ENCODE data around the gene C1orf21. TPM values are rescaled to one million over a fixed set of nuclear protein-coding genes. Genes with fewer than 3 reads are reported as not detected.

The C1orf21 gene
- total and polyA plus RNA-seq, 2 donors (not counting 1 experiment from before 2014, with no cell fraction given), result 53.0 to 95.4 TPM

DNA sequence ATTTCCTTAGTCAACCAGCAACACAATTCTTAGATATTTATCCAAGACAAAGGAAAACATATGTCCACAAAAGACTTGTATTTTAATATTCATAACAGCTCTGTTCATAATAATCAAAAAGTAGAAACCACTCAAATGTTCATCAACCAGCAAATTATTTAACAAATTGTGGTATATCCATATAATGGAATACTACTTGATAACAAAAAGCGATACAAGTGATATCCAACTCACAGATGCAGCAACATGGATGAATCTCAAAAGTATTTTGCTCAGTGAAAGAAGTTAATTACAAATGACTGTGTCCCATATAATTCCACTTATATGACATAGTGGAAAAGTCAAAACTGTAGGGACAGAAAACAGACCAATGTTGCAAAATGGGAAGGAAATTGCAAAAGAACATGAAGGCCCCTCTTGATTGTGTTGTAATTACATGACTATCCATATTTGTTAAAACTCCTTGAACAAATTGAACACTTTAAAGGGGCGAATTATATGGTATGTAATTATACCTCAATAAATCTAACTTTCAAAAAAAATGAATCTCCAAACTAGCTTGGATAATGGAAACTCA is 250.9 kb downstream of the C1orf21 start:
- H3K79me2 ChIP-seq (ENCODE audit: control insufficient read depth, insufficient read depth, low read length), result no peaks in the 10 kb centered on the region
- no peaks in the 10 kb centered on the region for H3K4me1 ChIP-seq (ENCODE audit: control insufficient read depth, extremely low read depth, insufficient read depth, low read length)
- H3K9me3 ChIP-seq (ENCODE audit: control insufficient read depth, insufficient read depth, low read depth, low read length), result no peaks in the 10 kb centered on the region
- no peak overlapping the region for H3K27ac ChIP-seq (ENCODE audit: insufficient read depth, low read length)
- no peak overlapping the region for H3K4me3 ChIP-seq (replicated peaks in 1 of 4; ENCODE audit: control extremely low read depth in 1 of 4, insufficient read depth in 1 of 4, low read depth in 3 of 4, low read length in 4 of 4)
- H2AFZ ChIP-seq (ENCODE audit: low read length), result no peak overlapping the region
- no peaks in the 10 kb centered on the region for H3K36me3 ChIP-seq (ENCODE audit: control insufficient read depth, insufficient read depth, low read length)
- no peaks in the 10 kb centered on the region for H4K20me1 ChIP-seq (ENCODE audit: control insufficient read depth, extremely low read depth, insufficient read depth, low read length)
- no peak for DNase-seq (ENCODE audit: low read depth in 2 of 2)
- H3K4me2 ChIP-seq (ENCODE audit: extremely low read depth, insufficient read depth, low read length), result no peak overlapping the region
- H3K27me3 ChIP-seq (ENCODE audit: control insufficient read depth, insufficient read depth, low read length), result no peaks in the 10 kb centered on the region
- no peak overlapping the region for H3K9ac ChIP-seq (ENCODE audit: insufficient read depth, low read length)
- TF ChIP-seq EZH2 (IDR thresholded peaks at IDR 0.05; ENCODE audit: low read length, missing control alignments), result no peak
- TF ChIP-seq, protein P1, sequence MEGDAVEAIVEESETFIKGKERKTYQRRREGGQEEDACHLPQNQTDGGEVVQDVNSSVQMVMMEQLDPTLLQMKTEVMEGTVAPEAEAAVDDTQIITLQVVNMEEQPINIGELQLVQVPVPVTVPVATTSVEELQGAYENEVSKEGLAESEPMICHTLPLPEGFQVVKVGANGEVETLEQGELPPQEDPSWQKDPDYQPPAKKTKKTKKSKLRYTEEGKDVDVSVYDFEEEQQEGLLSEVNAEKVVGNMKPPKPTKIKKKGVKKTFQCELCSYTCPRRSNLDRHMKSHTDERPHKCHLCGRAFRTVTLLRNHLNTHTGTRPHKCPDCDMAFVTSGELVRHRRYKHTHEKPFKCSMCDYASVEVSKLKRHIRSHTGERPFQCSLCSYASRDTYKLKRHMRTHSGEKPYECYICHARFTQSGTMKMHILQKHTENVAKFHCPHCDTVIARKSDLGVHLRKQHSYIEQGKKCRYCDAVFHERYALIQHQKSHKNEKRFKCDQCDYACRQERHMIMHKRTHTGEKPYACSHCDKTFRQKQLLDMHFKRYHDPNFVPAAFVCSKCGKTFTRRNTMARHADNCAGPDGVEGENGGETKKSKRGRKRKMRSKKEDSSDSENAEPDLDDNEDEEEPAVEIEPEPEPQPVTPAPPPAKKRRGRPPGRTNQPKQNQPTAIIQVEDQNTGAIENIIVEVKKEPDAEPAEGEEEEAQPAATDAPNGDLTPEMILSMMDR (conservative IDR thresholded peaks at IDR 0.05 in 1 of 2, IDR thresholded peaks at IDR 0.05 in 1 of 2; ENCODE audit: low read depth in 1 of 2, low read length in 2 of 2), result no peak

DNA sequence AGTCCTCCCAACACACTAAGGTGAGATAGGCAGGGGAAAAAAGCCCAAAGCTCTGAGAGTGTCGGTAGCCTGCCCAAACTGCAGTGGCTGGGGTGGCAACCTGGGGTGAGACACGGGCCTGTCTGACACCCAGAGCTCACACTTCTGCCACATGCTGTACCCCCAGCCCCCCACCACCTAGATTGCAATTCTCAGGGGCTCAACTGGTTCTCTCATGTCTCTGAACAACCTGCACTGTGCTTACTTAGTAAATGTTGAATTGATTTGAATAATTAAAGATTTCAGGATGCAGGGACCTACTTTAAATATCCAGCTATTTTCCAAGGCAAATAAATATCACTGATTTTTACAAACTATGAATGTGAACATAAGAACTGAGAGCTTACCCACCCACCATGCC is 252.4 kb downstream of the C1orf21 start:
- Histone ChIP-seq H3K79me2 (ENCODE audit: control insufficient read depth, insufficient read depth, low read length) (no peaks in the 10 kb centered on the region), H3K9ac (ENCODE audit: insufficient read depth, low read length) (no peak overlapping the region), H3K36me3 (ENCODE audit: control insufficient read depth, insufficient read depth, low read length) (no peaks in the 10 kb centered on the region), H3K4me1 (ENCODE audit: control insufficient read depth, extremely low read depth, insufficient read depth, low read length) (no peaks in the 10 kb centered on the region), H3K27me3 (ENCODE audit: control insufficient read depth, insufficient read depth, low read length) (peaks cover 2% of the 10 kb centered on the region), H3K4me3 (replicated peaks in 1 of 4; ENCODE audit: control extremely low read depth in 1 of 4, insufficient read depth in 1 of 4, low read depth in 3 of 4, low read length in 4 of 4) (no peak overlapping the region), H3K4me2 (ENCODE audit: extremely low read depth, insufficient read depth, low read length) (no peak overlapping the region), H2AFZ (ENCODE audit: low read length) (no peak overlapping the region), H3K9me3 (ENCODE audit: control insufficient read depth, insufficient read depth, low read depth, low read length) (no peaks in the 10 kb centered on the region), H3K27ac (ENCODE audit: insufficient read depth, low read length) (no peak overlapping the region), H4K20me1 (ENCODE audit: control insufficient read depth, extremely low read depth, insufficient read depth, low read length) (no peaks in the 10 kb centered on the region)
- DNase-seq (ENCODE audit: low read depth in 2 of 2), result no peak
- no peak for TF ChIP-seq EZH2 (IDR thresholded peaks at IDR 0.05; ENCODE audit: low read length, missing control alignments)
- TF ChIP-seq, protein P1 (conservative IDR thresholded peaks at IDR 0.05 in 1 of 2, IDR thresholded peaks at IDR 0.05 in 1 of 2; ENCODE audit: low read depth in 1 of 2, low read length in 2 of 2), result no peak

DNA sequence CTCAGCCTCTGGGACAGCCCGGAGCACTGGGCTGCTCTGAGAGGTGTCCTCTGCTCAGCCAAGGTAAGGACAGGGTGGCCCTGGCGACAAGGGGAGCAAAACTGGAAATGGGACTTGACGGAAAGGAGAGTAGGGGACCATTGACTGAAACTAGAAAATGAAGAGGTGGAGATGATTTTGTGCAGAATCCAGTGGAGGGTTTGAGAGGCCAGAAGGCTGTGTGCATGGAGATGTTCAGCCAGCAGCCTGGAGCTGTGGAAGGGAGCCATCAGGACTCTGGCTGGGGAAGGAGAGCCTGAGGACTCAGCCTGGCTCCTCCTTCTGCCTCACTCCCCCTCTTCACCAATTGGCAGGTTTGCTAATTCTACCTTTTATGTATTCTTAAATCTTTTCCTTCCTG is 253.7 kb downstream of the C1orf21 start:
- TF ChIP-seq, protein P1 (conservative IDR thresholded peaks at IDR 0.05 in 1 of 2, IDR thresholded peaks at IDR 0.05 in 1 of 2; ENCODE audit: low read depth in 1 of 2, low read length in 2 of 2), result no peak
- TF ChIP-seq EZH2 (IDR thresholded peaks at IDR 0.05; ENCODE audit: low read length, missing control alignments), result no peak
- no peaks in the 10 kb centered on the region for H3K4me1 ChIP-seq (ENCODE audit: control insufficient read depth, extremely low read depth, insufficient read depth, low read length)
- DNase-seq (ENCODE audit: low read depth in 2 of 2), result no peak
- H3K9ac ChIP-seq (ENCODE audit: insufficient read depth, low read length), result no peak overlapping the region
- no peak overlapping the region for H2AFZ ChIP-seq (ENCODE audit: low read length)
- no peak overlapping the region for H3K4me2 ChIP-seq (ENCODE audit: extremely low read depth, insufficient read depth, low read length)
- H3K27ac ChIP-seq (ENCODE audit: insufficient read depth, low read length), result no peak overlapping the region
- H3K79me2 ChIP-seq (ENCODE audit: control insufficient read depth, insufficient read depth, low read length), result no peaks in the 10 kb centered on the region
- no peaks in the 10 kb centered on the region for H3K9me3 ChIP-seq (ENCODE audit: control insufficient read depth, insufficient read depth, low read depth, low read length)
- H3K27me3 ChIP-seq (ENCODE audit: control insufficient read depth, insufficient read depth, low read length), result peaks cover 2% of the 10 kb centered on the region
- no peak overlapping the region for H3K4me3 ChIP-seq (replicated peaks in 1 of 4; ENCODE audit: control extremely low read depth in 1 of 4, insufficient read depth in 1 of 4, low read depth in 3 of 4, low read length in 4 of 4)
- no peaks in the 10 kb centered on the region for H3K36me3 ChIP-seq (ENCODE audit: control insufficient read depth, insufficient read depth, low read length)
- no peaks in the 10 kb centered on the region for H4K20me1 ChIP-seq (ENCODE audit: control insufficient read depth, extremely low read depth, insufficient read depth, low read length)

Measured in fibroblast of lung (primary cell).